Limb (tissue), 2 donors: ENCODE measurements around the gene BCL2L11.

Source experiments
- DNase-seq, 2 donors: peaks; one replicate each; pipeline ENCODE4 v3.0.0-alpha.2; 2016; ENCODE audit errors: extremely low spot score in 2 of 2

Gene BCL2L11

DNA sequence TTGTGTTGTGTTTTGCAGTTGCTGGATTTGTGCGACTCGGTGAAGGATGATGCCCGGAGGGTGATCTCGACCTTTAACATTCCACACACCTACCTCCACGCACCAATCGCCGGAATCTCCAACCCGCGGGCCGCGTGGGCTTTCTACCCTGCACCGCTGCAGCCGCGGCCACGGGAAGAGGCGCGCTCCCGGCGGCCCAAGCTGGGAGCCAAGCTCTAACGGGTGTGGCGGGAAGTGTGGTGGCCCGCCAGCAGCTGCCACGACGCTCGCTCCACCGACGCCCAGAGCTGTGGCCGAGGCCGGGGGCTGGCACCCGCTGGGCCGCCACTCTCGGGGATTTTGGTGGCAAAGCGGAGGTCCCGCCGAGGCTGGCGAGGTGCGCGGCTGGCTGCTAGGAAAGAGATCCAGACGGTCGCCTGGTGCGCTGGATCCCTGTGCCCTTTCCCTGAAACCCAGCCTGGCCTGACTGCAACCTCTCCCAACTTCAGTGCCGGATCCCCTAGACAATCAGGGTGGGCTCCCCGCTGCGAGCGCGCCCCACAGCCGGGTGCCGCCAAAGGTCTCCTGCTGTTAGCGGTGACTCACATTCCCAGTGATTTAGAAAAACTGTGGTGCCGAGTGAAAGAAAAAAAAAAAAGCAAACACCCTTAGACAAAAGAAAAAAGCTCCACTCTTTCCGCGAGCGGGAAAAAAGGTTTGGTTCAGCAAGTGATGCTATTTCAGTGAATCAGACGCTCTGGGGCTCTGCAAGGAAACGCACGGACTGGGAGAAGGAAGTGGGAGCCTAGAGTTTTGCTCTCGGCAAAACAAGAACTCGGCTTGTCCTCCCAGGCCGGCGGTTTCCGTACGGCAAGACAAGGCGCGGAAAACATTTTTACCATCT, 2.9 kb upstream of the BCL2L11 start:
- DNase-seq = peak; percentile 9 to 64

DNA sequence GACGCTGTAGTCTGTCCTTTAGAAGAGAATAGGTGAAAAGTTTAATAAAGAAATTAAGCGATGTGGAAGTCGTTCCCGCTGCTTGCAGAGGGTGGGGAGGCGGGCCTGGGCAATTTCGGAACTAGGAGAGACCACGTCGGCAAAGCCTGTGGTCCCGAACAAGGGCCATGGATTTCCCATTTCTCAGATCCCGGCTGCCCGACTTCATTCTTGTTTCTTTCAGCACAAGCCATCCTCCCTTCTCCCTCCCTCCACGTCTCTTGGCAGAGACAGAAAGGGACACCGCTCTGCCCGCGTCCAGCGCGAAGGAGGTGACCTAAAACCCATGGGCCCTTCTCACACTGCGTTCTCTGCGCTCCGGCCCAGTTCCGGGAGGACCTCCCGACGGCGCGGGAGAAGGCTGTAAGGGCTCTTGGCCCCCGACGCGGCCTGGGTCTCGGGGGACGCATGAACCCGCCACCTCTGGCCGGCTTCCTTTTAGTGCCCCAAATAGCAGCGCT, 2.2 kb upstream of the BCL2L11 start:
- DNase-seq = peak in 1 of 2 donors; percentile 55

DNA sequence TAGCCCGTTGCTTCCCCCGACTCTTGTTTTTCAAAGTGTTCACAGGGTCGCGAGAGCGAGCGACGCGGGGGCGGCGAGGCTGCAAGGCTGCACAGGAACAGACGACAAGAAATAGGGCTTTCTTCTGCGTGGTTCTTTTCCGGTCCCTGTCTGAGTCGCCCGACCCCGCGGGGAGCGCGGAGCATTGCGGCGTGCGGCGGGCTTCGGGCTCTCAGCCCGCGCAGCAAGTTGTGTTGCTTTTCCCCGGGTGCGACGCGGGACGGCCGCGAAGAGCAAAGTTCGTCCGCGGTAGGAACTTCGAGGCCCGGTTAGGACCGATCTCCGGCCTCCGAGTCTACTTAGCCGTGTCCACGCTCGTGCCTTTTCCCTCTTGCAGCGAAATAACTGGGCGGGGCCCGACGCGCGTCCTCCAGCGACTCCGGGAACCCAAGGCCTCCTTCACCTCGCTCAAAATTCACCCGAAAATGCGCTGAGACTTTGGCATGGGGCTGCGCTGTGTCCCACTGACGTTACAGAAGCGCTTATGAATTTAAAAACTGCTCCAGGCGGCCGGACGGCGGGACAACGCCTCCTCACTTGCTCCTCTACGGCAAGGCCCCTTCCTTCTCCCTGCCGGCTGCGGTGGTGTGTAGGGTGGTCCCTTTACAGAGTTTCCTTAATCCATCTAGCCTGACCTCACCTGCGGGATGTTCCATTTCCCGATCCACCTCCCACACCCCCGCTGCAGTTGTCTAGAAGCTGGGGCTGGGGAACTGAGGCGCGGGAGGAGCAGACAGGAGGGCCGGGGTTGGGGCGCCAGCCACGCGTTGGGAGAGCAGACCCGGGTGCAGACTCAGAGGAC, 1.5 kb upstream of the BCL2L11 start:
- no peak for DNase-seq

DNA sequence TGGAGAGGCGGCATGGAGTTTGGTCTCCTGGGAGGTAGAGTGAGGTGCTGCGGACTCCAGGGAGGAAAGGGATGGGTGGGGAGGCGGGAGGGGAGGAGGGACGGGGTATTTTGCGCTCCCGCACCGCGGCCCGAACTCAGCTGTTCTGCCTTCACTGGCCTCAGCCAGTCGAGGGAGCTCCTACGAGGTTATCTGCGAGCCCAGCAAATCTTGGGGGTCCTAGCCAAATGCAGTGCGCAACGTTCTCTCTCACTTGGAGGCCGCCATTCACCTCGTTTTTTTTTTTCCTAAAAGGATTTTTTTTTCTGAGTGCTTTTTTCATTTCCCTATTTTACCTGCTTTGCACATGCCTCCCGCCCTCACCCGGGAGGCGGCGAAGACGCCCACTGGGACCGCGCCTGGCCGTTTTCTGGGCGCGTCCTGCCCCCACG, 877 bp upstream of the BCL2L11 start:
- DNase-seq = peak in 1 of 2 donors; percentile 58

DNA sequence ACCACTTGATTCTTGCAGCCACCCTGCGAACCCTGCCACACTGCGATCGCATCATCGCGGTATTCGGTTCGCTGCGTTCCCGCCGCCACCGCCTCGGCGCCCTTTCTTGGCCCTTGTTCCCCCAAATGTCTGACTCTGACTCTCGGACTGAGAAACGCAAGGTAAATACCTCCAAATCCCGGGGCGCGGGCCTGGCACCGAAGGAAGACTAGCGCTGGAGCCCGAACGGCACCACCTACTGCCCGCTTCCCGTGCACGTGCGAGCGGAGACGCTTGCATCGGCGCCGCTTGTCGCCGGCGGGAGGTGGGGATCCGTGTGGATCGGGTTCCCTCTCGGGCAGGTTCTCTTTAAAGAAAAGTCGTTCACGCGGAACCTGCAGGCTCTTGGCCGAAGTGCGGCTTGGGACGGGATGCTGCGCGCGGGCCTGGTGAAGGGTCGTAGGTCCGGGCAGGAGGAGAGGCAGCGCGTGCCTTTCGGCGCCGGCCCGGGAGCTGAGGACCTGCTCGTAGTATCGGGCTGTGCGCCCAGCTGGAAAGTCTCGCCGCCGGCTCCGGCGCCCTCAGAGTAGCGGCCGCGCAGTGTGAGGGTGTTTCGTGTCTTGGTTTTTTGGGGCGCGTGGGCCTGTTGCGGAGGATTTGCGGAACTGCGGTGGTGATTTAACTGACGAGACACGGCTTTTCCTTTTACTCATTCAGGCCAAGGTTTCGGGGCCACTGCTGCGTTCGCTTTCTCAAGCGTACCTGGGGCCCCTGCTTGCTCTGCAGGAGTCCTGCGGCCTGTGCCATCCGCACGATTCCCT, 514 bp downstream of the BCL2L11 start:
- DNase-seq = peak in 1 of 2 donors; percentile 72

DNA sequence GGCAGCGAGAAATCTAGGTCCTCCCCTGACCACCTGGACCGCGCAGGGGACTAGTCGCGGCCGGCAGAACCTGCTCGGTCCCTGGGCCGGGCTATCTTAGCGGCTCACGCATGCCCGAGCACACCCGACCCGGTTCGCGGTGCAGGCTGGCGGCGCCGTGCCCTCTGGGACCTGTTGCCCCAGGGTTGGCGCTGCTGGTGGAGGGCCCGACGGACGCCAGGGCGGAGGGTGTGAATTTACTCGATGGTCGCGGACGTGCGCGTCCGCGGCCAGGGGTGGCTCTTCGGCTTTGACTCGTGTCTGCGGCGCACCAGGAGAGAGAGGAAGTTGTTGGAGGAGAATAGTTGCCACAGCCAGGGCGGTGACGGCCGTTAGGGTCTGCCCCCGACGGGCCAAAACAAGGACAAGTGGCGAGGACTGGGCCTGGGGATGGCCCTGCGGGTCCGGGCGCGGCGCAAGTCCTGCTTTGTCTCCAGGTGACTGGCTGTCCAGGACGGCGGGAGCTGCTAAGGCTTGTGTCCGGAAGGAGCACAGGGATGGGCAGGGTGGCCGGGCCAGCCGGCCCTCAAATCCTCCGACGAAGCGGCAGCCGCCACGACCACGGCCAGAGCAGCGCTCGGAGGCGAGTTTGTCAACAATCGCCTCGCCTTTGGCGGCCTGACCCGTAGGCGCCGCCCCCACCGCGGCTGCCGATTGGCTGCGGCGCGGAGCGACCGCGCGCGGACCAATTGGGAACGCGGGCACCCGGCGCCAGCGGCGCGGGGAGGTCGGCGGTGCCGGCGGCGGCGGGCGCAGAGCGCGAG, 1.3 kb downstream of the BCL2L11 start:
- DNase-seq = peak; percentile 85 to 92

DNA sequence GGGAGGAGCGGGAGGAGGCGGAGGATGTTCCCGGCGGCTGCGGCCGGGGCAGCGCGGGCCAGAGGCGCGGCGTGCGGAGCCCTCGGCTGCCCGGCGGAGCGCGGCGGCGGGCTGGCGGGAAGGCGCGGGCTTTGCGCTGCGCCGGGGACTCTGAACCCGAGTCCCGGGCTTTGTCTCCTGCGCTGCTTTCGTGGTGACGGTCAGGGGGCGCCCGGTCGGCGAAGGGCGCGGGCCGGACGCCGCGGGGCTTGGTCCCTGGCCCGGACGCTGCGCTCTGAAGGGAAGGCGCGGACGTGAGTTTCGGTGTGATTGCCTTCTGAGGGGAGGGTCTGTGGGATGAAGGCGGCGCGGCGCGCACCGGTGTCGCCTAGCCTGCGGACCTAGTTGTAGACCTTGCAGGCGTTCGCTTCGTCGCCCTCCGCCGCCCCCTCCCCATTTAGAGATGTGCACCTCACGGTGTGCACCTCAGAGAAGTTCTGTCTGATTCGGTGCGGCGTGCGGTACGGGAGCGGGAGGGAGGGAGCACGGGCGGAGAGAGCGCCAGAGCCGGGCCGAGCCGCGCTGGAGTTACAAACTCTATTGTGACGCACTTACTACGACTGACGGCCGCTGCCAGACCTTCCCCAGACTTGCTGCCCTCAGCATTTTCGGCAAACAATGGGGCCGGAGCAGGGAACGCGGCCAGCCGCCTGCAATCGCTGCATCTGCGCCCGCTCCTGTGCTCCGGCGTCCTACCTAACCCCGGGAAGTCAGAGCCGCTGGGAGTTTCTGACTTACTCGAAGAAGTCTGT, 2.1 kb downstream of the BCL2L11 start:
- peak; percentile 81 to 84 for DNase-seq

DNA sequence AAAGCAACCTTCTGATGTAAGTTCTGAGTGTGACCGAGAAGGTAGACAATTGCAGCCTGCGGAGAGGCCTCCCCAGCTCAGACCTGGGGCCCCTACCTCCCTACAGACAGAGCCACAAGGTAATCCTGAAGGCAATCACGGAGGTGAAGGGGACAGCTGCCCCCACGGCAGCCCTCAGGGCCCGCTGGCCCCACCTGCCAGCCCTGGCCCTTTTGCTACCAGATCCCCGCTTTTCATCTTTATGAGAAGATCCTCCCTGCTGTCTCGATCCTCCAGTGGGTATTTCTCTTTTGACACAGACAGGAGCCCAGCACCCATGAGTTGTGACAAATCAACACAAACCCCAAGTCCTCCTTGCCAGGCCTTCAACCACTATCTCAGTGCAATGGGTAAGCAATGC, 3.0 kb downstream of the BCL2L11 start:
- DNase-seq = no peak

DNA sequence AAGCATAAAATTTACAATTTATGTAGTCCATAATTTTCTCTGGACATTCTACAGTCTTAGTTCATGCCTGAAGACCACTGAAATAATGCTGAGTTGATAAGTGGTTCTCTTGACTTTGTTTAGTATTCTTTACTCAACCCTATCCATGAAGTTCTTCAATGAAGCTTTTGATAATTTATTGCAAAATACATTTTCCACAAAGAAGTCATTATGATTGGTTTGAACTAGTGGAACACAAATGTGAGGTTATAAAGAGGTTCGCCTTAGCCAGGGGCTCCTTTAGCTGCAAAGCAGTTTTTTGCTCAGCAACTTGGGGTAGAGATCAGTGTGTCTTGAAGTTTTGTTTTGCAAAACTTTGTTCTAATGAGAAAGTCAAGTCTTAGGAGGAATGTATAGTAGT, 5.9 kb downstream of the BCL2L11 start:
- no peak for DNase-seq

DNA sequence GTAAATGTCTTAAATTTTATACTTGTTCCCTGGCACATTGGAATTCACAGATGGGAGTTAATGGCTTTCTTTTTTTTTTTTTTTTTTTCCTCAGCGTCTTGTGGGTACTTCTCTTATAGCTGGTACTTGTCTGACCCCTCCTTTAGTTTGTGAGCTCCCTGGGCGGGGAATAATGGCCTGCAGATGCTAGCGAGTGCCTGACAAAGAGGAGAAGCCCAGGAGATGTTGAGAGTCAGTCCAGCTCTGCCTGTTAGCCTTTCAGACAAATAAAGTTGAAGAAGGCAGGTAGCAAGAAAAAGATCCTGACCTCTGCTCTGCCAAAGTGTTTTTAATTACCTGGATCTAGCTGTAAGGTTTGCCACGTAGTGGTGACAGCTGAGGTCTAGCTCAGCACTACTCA, 6.6 kb downstream of the BCL2L11 start:
- DNase-seq = no peak

DNA sequence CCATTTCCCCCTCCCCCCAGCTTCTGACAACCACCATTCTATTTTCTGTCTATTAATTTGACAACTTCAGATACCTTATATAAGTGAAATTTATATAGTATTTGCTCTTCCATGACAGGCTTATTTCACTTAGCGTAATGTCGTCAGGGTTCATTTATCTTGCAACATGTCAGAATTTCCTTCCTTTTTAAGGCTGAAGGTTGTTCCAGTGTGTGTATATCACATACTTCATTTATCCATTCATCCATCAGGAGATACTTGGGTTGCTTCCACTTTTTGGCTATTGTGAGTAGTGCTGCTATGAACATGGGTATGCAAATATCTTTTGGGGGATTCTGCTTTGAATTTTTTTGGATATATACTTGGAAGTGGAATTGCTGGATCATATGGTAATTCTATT, 7.4 kb downstream of the BCL2L11 start:
- no peak for DNase-seq

DNA sequence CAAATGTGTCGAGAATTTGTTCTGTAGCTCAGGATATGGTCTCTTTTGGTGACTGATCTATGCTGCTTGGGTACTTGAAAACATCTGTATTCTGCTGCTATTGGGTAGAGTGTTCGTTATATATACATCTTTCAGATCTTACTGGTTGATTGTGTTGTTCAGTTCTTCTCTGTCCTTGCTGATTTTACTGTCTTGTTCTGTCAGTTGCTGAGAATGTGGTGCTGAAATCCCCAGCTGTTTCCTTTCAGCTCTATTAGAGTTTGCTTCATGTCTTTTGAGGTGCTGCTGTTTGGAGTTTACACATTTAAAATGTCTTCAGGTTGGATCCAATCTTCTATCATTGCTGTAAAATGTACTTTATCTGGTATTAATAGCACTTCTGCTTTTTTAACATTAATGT, 12.9 kb downstream of the BCL2L11 start:
- DNase-seq = no peak

DNA sequence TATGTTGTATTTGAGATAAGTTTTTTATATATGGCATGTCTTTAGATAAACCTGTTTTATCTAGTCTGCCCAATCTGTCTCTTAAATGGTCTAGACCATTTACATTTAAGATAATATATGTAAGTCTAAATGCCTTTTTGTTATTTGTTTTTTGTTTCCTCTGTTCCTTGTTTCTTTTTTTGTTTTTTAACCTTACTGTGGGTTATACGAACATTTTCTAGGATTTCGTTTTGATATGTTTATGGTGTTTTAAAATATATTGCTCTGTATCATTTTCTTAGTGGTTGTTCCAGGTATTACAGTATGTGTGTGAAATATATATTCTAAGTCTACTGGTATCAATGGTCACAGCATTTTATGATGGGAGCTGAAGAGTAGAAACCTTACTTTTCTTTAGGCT, 13.3 kb downstream of the BCL2L11 start:
- DNase-seq = no peak

DNA sequence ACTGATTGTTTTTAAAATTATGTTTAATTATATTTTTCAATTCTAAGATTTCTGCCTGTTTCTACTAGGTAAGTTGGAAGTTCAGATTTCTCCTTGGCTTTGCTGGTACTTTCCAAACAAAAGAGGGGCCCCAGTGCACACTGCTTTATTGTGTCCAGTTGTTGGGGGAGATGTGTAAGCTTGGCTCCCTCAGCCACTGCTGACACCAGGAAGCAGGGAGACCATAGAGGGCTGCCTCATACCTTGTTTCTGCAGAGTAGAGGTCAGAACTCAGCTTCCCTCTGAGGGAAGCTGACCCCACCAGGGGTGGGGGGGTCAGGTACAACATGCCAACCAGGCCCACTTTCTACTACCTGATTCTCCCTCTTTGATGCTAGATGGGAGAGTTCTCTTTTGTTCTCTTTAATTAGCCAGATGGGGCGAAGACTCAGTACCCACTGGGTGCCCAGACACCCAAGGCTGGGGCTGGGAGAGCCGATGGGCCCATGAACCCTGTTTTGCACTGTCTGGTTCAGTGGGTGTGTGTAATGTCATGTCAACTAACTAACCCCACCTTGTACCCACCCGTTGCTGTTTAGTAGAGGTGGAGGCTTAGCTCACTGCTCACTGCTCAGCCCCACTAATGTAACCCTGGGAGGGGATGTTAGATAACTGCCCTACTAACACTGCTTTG, 14.7 kb downstream of the BCL2L11 start:
- DNase-seq = no peak

DNA sequence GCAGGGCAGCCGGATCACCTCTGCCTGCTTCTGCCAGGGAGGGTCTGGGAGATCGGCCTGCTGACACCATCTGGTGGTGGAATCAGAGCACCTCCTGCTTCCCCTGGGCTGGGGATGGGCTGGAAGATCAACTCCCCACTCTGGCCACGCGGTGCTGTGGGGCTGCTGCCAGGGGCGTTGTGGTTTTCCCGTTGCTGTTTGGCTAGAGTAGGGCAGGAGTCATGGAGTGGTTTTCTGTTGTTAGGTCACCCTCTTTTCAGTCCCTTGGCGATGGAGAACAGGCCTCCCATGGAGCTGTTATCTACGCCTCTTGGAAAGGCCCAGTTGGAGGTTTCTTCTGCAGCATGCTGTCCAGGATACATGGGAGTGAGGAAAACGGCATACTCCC, 15.2 kb downstream of the BCL2L11 start:
- DNase-seq = no peak

DNA sequence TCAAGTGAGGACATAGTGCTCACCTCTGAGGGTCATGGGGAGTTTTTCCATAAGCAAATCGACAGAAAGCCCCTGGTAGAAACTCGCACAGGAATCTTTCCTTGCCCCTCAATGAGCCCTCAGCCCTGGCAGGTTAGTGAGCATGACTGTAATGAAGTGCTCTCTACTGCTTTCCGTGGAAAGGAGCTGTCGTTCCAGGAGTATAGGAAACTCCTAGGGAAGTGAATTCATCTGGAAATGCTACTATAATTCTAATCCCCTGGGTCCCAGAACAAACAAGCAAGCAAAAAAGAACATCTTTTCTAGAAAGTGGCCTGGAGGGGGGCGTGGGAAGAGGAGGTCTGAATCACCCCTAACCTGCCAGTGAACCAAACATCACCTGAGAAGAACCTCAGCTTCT, 18.1 kb downstream of the BCL2L11 start:
- no peak for DNase-seq

DNA sequence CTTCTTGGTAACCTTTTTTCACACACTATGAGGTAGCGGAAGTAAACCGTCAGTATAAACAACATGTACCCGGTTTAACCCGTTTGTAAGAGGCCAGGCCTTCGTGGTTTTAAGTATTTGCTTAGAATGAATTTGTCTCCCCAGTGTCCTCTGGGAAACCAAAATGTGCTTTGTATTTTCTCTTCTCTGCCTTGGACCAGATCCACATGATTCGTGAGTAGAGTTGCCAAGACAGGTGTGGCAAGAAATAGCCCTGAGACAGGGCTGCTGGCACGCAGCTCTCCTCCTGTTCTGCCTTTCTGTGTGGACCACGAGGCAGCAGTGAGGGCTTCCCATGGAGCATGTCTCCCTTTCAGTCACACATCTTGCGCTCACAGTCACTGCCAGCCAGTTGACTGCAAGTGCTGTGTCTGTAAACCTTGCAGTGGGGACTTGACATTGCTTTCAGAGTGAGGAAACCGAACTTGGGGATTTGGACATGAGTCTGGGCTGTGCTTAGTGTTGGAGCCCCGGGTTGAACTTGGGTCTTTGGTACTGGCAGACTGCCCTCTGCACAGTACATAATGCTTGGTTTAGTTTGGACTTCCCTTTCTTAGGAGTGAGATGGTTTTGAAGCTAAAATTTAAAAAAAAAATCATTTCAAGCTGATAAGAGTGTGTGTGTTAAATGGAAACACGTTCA, 19.1 kb downstream of the BCL2L11 start:
- DNase-seq = no peak

DNA sequence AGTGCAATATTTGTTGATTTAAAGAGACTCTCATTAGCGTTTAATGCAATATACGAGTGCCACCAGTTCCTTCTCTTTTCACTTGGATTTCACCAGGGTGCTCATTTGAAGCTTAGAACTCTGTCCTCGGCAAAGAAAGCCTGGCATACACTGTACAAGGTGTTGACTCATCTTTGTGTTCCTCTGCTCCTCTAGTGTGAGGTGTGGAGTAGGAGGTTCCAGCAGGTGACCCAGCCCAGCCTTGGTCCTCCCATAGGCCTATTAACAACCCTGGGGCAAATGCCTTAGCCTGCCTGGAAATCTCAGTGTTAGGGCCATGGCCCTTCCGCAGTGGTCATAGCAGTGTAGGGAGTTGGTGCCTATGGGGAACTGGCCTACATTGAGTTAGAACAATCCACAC, 20.1 kb downstream of the BCL2L11 start:
- no peak for DNase-seq

DNA sequence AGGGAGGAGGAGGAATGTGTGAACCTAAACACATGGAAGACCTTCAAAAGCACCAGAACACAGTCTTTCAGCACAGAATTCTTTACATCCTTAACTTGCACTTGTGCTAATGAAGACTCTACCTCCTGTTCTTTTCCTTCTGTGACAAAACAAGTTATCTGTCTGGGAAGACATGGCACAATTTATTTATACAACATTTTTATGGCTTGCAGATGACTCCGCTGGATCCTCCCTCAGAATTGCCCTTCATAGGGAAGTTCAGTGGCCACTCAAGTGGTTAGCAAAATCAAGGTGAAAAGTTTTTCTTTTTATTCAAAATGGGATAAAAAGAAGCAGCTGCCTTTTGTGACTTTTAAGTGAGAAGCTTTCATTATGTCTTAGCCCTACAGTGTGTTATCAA, 21.4 kb downstream of the BCL2L11 start:
- DNase-seq = no peak
